GM10847 (cell line): ENCODE measurements around the gene C9orf72.

ENCODE experiments used
- POLR2A ChIP-seq: IDR thresholded peaks from 2 replicates; pipeline ENCODE4 v1.6.1; 2011; ENCODE audit not compliant: insufficient read length; ENCODE audit errors: extremely low read depth

C9orf72 gene

GRCh38 chr9:27556470-27556869 is 16.8 kb downstream of the C9orf72 start:
- no peak for TF ChIP-seq POLR2A

- TF ChIP-seq POLR2A, result no peak
Observed at GRCh38 chr9:27554712-27555111, 18.6 kb downstream of the C9orf72 start.

- no peak for TF ChIP-seq POLR2A
Observed at GRCh38 chr9:27549196-27549755, 24.0 kb downstream of the C9orf72 start.

GRCh38 chr9:27548055-27548741 is 25.1 kb downstream of the C9orf72 start:
- TF ChIP-seq POLR2A, result no peak

GRCh38 chr9:27545471-27545870 is 27.8 kb downstream of the C9orf72 start:
- no peak for TF ChIP-seq POLR2A

- TF ChIP-seq POLR2A, result no peak
Observed at GRCh38 chr9:27542508-27542907, 30.8 kb downstream of the C9orf72 start.

GRCh38 chr9:27541740-27542139 is 31.5 kb downstream of the C9orf72 start:
- TF ChIP-seq POLR2A, result no peak

- no peak for TF ChIP-seq POLR2A
Observed at GRCh38 chr9:27540502-27540901, 32.8 kb downstream of the C9orf72 start.

- no peak for TF ChIP-seq POLR2A
Observed at GRCh38 chr9:27539479-27540441, 33.5 kb downstream of the C9orf72 start.

- no peak for TF ChIP-seq POLR2A
Observed at GRCh38 chr9:27538647-27539046, 34.6 kb downstream of the C9orf72 start.

GRCh38 chr9:27537756-27538155 is 35.5 kb downstream of the C9orf72 start:
- TF ChIP-seq POLR2A, result no peak

- no peak for TF ChIP-seq POLR2A
Observed at GRCh38 chr9:27537027-27537435, 36.2 kb downstream of the C9orf72 start.

- no peak for TF ChIP-seq POLR2A
Observed at GRCh38 chr9:27536168-27536567, 37.1 kb downstream of the C9orf72 start.

GRCh38 chr9:27535701-27536118 is 37.6 kb downstream of the C9orf72 start:
- no peak for TF ChIP-seq POLR2A

- TF ChIP-seq POLR2A, result no peak
Observed at GRCh38 chr9:27534658-27535209, 38.5 kb downstream of the C9orf72 start.
